ENCODE measurements around the gene MST1R. TPM values are rescaled to one million over a fixed set of nuclear protein-coding genes. Genes with fewer than 3 reads are reported as not detected.

MST1R gene
- 1.1 and 1.8 TPM in 2 replicates for total RNA-seq
- long read RNA-seq, result 0 reads

DNA sequence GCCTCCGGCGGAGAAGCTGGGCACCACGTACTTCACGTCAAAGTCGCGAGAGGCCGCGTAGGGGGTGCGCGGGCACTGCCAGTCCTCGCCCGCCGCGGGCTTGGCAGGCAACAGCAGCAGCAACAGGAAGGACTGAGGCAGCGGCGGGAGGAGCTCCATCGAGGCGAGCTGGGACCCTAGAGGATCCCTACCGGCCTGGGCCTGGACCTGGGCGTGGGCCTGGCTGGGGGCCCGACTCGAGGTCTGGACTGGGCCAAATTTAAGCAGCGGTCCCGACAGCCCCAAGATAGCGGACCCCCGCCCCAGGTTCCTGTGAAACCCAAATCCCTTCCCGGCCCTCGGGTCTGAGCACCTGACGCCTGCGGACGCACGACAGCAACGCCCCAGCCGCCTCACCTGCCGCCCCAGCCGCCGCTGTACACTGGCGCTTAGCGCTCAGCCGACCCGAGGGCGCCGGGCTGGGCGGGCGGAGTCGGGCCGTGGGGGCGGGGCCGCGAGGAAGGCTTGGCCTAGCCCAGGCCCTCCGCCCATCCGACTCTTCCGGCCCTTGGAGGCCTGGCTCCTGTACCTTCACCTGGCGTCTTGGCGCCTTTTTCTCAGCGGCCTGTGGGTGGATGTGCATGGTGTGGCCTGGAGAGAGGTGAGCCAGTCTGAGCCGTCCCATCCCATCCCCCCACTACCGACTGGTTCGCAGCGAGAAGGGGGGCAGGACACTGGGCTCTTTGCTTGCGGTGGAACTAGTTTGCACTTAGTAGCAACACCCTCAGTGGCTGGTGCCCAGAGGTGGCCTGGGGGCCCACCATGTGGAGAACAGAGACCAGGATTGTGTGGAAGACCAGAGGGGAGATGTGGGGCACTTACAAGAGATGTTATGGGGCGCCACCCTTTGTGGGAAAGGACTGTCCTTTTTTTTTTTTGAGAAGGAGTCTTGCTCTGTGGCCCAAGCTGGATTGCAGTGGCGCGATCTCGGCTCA lies at the start of gene MST1R:
Gene MST1R (minus strand): TSS at position 423 of the 974 bp plus-strand sequence. CDS start 264 bp downstream, at position 159.
- Mint-ChIP-seq H3K27ac (ENCODE audit: unreplicated experiment) (no peak within 1 kb of the TSS), H3K4me3 (ENCODE audit: unreplicated experiment) (no peak within 1 kb of the TSS), H3K4me1 (ENCODE audit: unreplicated experiment) (peaks cover 14% of the 10 kb centered on the region), H3K27me3 (ENCODE audit: unreplicated experiment) (no peaks in the 10 kb centered on the region), H3K36me3 (ENCODE audit: unreplicated experiment) (no peaks in the 10 kb centered on the region), H3K9me3 (ENCODE audit: unreplicated experiment) (no peaks in the 10 kb centered on the region)
- TF ChIP-seq, protein P1, sequence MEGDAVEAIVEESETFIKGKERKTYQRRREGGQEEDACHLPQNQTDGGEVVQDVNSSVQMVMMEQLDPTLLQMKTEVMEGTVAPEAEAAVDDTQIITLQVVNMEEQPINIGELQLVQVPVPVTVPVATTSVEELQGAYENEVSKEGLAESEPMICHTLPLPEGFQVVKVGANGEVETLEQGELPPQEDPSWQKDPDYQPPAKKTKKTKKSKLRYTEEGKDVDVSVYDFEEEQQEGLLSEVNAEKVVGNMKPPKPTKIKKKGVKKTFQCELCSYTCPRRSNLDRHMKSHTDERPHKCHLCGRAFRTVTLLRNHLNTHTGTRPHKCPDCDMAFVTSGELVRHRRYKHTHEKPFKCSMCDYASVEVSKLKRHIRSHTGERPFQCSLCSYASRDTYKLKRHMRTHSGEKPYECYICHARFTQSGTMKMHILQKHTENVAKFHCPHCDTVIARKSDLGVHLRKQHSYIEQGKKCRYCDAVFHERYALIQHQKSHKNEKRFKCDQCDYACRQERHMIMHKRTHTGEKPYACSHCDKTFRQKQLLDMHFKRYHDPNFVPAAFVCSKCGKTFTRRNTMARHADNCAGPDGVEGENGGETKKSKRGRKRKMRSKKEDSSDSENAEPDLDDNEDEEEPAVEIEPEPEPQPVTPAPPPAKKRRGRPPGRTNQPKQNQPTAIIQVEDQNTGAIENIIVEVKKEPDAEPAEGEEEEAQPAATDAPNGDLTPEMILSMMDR (IDR thresholded peaks at IDR 0.05), result no peak
- no peak for DNase-seq (ENCODE audit: extremely low spot score, unreplicated experiment)

DNA sequence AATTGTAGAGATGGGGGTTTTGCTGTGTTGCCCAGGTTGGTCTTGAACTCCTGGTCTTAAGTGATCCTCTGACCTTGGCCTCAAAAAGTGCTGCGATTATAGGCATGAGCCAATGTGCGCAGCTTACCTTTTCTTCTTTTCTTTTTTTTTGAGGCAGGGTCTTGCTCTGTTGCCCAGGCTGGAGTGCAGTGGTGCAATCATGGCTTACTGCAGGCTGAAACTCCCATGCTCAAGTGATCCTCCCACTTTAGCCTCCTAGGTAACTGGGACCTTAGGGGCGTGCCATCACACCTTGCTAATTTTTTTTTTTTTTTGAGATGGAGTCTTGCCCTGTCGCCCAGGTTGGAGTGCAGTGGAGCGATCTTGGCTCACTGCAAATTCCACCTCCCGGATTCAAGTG lies 49.3 kb upstream of the MST1R start:
- Mint-ChIP-seq H3K27me3 (ENCODE audit: unreplicated experiment) (no peaks in the 10 kb centered on the region), H3K36me3 (ENCODE audit: unreplicated experiment) (peaks cover 2% of the 10 kb centered on the region), H3K9me3 (ENCODE audit: unreplicated experiment) (no peaks in the 10 kb centered on the region), H3K4me3 (ENCODE audit: unreplicated experiment) (no peak overlapping the region), H3K4me1 (ENCODE audit: unreplicated experiment) (peaks cover 23% of the 10 kb centered on the region), H3K27ac (ENCODE audit: unreplicated experiment) (no peak overlapping the region)
- no peak for DNase-seq (ENCODE audit: extremely low spot score, unreplicated experiment)
- TF ChIP-seq, protein P1 (IDR thresholded peaks at IDR 0.05), result no peak

DNA sequence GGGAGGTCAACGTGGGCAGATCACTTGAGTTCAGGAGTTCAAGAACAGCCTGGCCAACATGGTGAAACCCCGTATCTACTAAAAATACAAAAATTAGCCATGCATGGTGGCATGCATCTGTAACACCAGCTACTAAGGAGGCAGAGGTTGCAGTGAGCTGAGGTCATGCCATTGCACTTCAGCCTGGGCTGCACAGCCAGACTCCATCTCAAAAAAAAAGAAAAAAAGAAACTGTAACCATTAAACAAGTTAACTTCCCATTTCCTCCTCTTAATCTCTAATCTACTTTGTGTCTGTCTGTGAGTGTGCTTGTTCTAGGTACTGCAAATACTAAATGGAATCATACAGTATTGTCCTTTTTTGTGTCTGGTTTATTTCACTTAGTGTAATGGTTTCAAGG lies 39.0 kb upstream of the MST1R start:
- Mint-ChIP-seq H3K27ac (ENCODE audit: unreplicated experiment) (no peak overlapping the region), H3K9me3 (ENCODE audit: unreplicated experiment) (no peaks in the 10 kb centered on the region), H3K36me3 (ENCODE audit: unreplicated experiment) (peaks cover 4% of the 10 kb centered on the region), H3K4me3 (ENCODE audit: unreplicated experiment) (no peak overlapping the region), H3K27me3 (ENCODE audit: unreplicated experiment) (no peaks in the 10 kb centered on the region), H3K4me1 (ENCODE audit: unreplicated experiment) (peaks cover 23% of the 10 kb centered on the region)
- TF ChIP-seq, protein P1 (IDR thresholded peaks at IDR 0.05), result no peak
- DNase-seq (ENCODE audit: extremely low spot score, unreplicated experiment), result no peak

DNA sequence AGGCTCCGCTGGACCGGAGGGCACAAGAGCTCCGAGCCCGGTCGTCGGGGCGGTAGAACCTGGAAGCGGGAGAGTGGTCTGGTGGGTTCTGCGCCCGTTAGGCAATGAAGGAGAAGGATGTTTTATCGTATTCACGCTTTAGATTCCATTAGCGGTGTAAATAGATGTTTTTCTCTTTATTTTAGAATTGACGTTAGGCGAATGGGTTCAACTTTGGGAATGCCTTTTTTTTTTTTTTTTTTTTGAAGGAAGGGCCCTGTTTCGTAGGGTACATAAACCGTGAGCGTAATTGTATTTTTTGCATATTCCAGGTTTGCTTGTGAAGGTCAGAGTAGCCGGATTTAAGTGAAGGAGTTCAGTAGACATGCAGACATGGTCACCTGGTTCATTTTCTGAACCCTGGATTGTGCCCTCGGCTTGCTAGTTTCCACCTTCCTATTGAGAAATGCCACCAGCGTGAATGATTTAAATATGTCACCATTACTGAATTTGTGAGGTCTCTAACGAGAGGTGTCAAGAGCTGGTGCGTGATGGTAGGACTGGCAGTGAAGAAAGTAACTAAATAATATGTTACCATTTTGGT lies 37.1 kb upstream of the MST1R start:
- no peak for DNase-seq (ENCODE audit: extremely low spot score, unreplicated experiment)
- Mint-ChIP-seq H3K27ac (ENCODE audit: unreplicated experiment) (peak overlapping the region; percentile 98), H3K27me3 (ENCODE audit: unreplicated experiment) (no peaks in the 10 kb centered on the region), H3K4me3 (ENCODE audit: unreplicated experiment) (peak overlapping the region; percentile 95), H3K4me1 (ENCODE audit: unreplicated experiment) (peaks cover 23% of the 10 kb centered on the region), H3K9me3 (ENCODE audit: unreplicated experiment) (no peaks in the 10 kb centered on the region), H3K36me3 (ENCODE audit: unreplicated experiment) (peaks cover 4% of the 10 kb centered on the region)
- TF ChIP-seq, protein P1 (IDR thresholded peaks at IDR 0.05), result no peak

Data from osteocyte (in vitro differentiated cells).